Endometrium (tissue), 2 donors: Measurements from ENCODE around the gene LHFPL2.

Source experiments
- FAIRE-seq: peaks from 2 replicates; lab custom pipeline; 2012; peaks lifted over from hg19 to GRCh38; lab: Jason Lieb, UNC
- donor health status: control.
- donor health status: control.

Gene LHFPL2

GRCh38 chr5:78449103-78449502 is 199.5 kb downstream of the LHFPL2 start:
- no peak for FAIRE-seq

- no peak for FAIRE-seq
Observed at GRCh38 chr5:78447775-78448424, 200.7 kb downstream of the LHFPL2 start.
